Ecto neural progenitor cell (in vitro differentiated cells): ENCODE results near the gene BMF.
A peak's percentile ranks its signal among the peaks of the same experiment; 100 is the strongest.
"Not testable (repeated sequence)": the region's sequence is repeated elsewhere in the genome, so short reads cannot be mapped to it uniquely, and the experiment has no call there.

Experiments
- DNase-seq: peaks from one replicate; pipeline ENCODE4 v3.0.0-alpha.2; 2018; ENCODE audit warnings: low spot score

BMF gene

DNA sequence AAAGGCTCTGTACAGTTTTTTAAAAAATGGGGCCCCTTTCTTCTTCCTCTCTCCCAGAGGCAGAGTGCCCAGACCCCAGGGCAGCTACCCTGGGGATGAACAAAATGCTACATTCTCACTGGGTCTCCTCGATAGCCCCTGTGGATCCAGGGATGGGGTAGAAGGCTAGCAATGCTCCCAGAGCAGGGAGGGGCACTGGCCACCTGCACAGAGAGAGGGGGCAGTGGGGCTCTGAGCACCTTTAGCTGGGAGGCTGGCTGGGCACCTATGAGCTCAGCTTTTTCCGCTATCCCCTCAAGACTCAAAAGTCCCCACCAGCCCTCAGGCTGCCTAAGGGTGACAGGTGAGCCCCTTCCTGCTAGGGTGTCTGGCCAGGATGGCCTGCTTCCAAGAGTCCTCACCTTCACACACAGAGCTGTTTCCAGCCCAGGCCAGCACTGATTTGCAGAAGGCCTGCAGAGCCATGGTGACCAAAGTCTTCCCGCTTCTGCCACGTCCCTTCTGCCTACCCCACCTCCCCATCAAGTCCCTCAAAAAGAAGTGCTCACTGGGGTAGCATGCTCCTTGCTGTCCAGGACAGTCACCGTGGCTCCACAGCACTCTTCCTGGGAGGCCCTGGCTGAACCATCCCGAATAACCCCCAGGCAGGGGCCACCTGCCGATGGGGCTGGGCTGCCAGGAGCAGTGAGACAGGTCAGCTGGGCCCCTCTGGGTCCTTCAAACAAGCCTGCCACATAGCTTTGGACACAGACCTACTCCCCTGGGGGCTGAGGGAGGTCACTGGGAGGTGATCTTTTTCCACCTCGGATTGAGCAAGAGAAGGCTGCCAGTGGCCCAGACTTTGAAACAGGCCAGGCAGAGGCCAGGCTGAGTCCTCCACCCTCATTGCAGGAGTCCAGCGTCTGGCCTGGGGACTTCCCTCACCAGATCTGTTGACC lies 20.4 kb downstream of the BMF start:
- DNase-seq, result peak; percentile 81

DNA sequence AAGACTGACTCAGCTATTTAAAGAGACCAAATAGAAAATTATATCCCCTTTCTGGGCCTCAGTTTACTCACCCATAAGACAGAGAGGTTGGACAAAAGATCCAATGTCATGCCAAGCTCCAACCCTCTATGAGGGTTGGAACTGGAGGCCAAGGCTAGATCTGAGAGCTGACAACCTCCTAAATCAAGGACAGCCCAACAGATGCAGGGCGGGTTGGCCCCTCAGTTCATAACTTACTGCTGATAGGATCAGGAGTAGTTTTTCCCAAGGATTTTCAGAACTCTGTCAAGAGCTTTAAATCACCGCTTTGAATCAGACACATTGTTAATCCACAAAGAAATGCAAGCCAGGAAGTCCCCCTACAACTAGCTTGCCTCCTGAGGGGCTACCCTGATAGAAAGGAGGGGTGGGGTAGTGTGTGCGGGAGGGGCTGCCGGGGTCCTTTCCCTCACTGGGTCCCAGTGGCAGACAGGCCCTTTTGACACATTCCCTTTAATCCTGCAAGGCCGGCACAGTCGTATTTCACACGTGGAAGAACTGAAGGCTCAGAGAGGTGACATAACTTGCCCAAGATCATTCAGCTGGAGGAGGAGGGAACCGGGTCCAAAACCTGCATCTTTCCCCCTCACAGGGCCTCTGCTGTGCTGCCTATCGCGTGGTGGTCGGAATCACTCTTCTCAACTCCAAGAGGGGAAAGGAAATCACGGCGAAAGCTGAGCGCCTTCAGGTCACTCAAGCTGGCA lies 21.4 kb downstream of the BMF start:
- no peak for DNase-seq

- no peak for DNase-seq
These were observed 23.4 kb downstream of the BMF start for GRCh38 chr15:40085266-40085665.

GRCh38 chr15:40084650-40085049 lies 24.0 kb downstream of the BMF start:
- no peak for DNase-seq

- DNase-seq, result no peak
These were observed 26.3 kb downstream of the BMF start for GRCh38 chr15:40082195-40082883.

GRCh38 chr15:40081691-40082194 lies 26.9 kb downstream of the BMF start:
- DNase-seq, result peak; percentile 90

- DNase-seq, result no peak
These were observed 27.8 kb downstream of the BMF start for GRCh38 chr15:40080847-40081246.

DNA sequence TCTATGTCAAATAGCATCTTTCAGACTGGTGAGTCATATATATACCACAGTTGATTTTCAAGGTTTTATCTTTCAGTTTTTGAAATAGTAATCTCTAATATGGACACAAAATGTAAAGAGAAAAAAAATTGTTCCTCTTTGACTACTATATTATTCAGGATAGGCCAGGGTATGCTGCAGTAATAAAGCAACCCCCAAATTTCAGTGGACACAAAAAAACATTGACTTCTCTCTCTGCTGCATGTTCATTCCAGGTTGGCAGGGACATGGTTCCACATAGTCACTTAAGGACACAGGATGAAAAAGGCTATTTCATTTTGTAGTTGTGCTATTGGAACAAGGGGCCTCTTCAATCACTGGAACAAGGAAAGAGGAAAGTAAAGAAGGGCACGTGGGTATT lies 28.6 kb downstream of the BMF start:
- DNase-seq, result no peak

DNA sequence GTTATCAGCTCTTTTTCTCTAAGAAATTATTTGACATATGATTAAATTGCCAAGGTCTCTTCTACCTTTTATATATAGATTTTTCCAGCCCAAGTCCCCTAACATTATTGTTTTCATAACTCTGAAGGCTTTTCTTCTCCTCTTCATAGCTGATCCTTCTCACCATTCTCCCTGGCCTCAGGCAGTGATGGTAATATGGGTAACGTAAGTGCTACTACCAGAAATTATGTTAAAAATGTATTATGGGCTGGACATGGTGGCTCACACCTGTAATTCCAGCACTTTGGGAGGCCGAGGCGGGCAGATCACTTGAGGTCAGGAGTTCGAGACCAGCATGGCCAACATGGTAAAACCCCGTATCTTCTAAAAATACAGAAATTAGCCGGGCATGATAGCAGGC lies 29.2 kb downstream of the BMF start:
- no peak for DNase-seq

DNA sequence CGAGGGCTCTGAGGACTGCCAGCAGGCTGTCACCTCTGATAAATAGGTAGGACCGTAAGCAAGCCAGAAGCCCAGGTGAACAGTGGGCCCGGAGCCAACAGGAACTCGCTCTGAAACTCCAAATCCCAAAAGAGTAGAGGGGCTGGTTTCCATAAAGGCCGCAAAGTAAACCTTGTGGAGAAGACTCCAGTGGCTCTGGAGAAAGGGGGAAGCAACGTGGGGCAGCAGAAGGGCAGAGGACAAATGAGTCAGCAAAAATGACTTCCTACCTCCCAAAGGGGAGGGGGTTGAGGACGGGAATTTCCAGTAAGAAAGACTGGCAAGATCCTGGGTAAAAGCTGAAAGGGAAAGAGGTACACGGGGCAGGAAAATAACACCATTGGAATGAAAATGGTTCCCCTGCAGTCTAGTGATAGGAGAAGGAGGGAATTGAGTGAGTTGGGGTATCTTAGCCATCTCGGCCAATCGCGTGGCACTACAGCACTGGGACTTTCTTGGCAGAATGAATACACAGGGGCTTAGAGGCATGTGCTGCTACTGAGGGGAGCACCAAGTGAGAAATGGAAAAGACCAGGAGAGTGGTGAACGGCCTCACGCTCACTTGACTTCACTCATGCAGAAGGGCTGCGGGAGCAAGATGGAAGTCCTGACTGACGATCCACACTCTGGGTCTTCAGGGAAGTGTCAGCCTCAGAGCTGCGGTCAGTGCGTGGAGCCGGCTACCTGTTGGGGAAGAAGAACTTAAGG lies 33.2 kb downstream of the BMF start:
- no peak for DNase-seq

- DNase-seq, result not testable (repeated sequence)
These were observed 34.0 kb downstream of the BMF start for GRCh38 chr15:40074656-40075055.

GRCh38 chr15:40073716-40074490 lies 34.8 kb downstream of the BMF start:
- DNase-seq, result not testable (repeated sequence)

- no peak for DNase-seq
These were observed 36.3 kb downstream of the BMF start for GRCh38 chr15:40072216-40072990.

- no peak for DNase-seq
These were observed 38.0 kb downstream of the BMF start for GRCh38 chr15:40070608-40071218.

- DNase-seq, result no peak
These were observed 38.5 kb downstream of the BMF start for GRCh38 chr15:40070166-40070557.

DNA sequence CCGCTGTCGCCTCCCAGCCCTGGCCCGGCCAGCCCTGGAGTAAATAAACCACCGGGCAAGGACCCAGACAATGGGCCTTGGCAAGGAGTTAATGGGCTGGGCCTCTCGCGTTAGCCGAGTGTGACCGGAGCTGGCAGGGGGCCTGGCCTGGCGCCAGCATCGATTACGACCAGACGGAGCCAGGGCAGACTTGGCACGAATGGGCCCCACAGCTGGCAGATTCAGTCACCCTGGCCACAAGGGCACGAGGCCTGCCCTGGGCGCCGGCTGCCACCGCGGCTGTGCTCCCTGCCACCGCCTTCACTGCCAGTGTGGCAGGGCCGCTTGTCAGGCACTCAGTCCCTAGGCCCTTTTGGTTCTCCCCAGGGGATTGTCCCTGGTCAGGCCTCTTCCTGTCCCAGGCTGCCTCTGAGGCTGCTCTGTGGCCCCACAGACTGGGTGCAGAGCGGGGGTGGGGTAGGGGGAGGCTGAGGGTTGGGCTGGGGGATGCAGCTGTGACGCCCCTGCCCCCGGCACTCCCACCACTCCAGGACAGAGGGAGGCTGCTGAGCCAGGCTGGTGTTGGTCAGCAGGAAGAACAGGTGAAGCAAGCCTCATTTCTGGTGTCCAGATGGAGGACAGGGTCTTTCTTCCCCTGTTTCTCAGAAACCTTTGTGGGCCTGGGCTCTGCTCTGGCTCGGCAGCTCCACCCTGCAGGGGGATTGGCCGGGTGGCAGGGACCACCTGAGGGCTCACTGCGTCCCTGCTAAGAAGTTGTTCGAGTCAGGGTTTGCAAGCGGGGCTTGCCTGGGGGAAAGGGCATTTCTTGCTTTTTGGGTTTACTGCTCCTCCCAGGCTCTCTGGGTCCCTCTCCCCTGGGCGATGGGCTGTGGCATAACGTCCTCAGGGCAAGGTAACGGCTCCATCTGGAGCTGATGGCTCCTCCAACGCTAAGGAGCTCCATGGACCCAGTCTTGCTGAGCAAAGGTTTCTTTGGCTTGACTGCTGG lies 39.2 kb downstream of the BMF start:
- DNase-seq, result peak; percentile 83

DNA sequence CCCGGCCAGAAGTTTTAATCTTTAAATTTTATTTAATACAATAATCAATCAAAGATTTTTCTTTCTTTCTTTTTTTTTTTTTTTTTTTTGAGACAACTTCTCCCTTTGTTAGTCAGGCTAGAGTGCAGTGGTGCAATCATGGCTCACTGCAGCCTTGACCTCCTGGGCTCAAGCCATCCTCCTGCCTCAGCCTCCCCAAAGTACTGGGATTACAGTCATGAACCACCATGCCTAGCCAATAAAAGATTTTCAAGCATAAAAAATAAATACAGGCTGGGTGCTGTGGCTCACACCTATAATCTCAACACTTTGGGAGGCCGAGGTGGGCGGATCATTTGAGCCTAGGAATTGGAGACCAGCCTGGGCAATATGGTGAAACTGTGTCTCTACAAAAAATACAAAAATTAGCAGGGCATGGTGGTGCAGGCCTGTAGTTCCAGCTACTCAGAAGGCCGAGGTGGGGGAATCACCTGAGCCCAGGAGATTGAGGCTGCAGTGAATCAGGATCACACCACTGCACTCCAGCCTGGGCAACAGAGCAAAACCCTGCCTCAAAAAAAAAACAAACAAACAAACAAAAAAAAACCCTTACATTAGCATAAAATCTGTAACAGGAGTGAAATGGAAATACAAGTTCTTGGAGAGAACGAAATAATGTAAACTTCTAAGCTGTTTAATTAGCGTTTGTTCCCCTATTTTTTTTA lies 40.6 kb downstream of the BMF start:
- no peak for DNase-seq

- no peak for DNase-seq
These were observed 42.1 kb downstream of the BMF start for GRCh38 chr15:40066589-40066988.
